ENCODE results near the gene STAT6.

Gene STAT6

DNA sequence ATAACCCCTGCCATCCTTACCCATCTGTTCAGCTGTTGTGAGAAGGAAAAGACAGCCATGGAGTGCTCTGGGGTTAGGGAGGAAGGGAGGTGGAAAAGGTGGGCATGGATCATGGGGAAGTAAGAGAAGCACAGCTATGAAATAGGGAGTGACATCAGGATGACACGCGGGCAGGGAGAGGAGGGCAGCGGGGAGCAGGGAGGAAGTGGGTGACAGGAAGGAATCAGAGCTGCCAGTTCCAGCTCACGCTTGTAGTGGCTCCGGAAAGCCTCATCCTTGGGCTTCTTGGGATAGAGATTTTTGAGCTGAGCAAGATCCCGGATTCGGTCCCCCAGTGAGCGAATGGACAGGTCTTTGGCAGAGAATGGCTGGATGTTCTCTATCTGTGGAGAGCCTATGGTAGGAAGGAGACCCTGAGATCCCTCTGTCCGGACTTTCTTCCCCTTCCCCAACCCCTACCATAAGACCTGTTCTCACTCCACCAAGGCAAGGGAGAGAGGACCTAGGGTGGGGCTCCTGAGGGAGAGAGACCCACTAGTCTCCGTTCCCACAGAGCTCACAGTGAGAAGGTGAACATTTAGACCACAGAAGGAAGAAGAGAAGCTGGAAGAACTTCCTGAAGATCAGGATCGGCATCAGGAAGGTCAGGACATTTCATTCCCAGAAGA is 12.0 kb downstream of the STAT6 start:
- peak; percentile 67 to 81 (median 79) for DNase-seq

DNA sequence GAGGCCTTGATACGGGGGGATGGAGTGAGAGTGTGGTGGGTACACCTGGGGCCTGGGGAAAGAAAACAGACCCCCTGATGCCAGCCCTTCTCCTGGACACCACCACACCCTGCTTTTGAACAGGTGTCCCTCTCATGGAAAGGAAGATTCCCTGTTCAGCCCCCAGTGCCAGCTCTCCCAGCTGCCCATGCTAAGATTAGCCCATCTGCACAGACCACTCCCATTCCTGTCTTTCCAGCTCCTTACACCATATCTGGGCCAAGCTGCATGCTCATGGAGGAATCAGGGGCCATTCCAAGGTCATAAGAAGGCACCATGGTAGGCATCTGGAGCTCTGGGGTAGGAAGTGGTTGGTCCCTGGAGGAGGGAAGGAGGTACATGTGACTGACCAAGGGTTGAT is 12.6 kb downstream of the STAT6 start:
- no peak for DNase-seq

DNA sequence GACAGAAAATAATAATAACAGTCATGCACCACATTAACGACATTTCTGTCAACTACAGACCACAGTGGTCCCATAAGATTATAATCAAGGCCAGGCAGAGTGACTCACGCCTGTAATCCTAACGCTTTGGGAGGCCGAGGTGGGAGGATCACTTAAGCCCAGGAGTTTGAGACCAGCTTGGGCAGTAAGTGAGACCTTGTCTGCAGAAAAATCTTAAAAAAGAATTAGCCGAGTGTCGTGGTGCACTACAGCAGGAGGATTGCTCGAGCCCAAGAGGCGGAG is 13.7 kb downstream of the STAT6 start:
- DNase-seq: no peak

DNA sequence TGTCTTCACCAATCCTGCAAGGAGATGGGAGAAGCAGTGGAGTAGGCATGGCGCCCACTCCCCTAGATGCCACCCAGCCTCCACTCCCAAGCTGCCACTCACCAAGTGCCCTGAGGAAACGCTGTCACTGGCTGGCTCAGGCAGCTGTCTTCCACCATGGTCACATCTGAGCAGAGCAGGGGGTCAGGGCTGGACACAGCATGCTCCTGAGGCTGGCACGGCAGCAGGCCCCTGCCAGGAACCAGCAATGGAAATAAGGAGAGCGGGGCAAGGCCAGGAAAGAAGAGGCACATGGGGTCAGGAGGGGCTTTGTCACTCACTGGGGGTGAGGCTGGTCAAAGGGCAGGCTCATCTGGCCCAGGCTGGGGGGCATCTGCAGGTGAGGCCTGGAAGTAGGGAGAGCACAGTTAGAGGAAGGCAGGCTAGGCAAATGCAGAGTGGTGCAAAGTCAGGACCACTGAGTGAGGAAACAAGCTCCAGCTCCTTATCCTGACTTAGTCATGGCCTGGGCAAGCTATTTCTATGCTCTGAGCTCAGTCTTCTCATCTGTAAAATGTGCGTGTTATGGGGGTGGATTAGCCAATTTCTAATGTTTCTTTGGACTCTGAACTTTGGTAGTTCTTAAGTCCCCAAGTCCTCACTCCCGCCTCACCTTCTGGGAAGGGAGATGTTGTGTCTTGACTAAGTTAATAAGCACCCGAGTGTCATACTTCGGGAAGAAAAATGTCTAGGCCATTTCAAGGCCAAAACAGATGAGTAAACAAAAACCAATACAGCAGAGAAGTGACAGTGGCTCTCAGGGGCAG is 14.2 kb downstream of the STAT6 start:
- DNase-seq: no peak

- DNase-seq: peak in 1 of 3 donors; percentile 36
Observed at GRCh38 chr12:57096099-57096572, 15.0 kb downstream of the STAT6 start.

DNA sequence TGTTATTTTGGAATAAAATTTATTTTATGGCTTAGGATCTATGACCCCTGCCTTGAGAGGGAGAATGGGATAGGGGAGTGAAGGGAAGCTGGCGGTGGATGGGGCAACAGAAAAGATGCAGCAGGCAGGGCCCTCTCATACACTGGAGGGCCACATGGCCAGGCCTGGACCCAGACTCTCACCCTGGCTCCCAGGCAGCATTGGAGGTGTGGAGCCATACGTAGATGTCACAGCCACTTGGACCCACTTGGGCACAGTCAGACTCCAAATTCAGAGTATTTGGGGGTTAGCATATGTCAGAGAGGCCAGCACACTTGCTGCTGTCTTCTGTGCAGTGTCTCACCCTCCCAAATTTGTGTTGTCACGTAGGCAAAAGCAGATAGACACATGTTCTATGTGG is 15.7 kb downstream of the STAT6 start:
- DNase-seq: no peak

GRCh38 chr12:57094208-57095160 is 16.7 kb downstream of the STAT6 start:
- DNase-seq: no peak

- DNase-seq: peak; percentile 84 to 94 (median 91)
Observed at GRCh38 chr12:57093415-57094207, 17.6 kb downstream of the STAT6 start.

GRCh38 chr12:57092876-57093414 is 18.2 kb downstream of the STAT6 start:
- DNase-seq: no peak

GRCh38 chr12:57092529-57092862 is 18.7 kb downstream of the STAT6 start:
- no peak for DNase-seq

DNA sequence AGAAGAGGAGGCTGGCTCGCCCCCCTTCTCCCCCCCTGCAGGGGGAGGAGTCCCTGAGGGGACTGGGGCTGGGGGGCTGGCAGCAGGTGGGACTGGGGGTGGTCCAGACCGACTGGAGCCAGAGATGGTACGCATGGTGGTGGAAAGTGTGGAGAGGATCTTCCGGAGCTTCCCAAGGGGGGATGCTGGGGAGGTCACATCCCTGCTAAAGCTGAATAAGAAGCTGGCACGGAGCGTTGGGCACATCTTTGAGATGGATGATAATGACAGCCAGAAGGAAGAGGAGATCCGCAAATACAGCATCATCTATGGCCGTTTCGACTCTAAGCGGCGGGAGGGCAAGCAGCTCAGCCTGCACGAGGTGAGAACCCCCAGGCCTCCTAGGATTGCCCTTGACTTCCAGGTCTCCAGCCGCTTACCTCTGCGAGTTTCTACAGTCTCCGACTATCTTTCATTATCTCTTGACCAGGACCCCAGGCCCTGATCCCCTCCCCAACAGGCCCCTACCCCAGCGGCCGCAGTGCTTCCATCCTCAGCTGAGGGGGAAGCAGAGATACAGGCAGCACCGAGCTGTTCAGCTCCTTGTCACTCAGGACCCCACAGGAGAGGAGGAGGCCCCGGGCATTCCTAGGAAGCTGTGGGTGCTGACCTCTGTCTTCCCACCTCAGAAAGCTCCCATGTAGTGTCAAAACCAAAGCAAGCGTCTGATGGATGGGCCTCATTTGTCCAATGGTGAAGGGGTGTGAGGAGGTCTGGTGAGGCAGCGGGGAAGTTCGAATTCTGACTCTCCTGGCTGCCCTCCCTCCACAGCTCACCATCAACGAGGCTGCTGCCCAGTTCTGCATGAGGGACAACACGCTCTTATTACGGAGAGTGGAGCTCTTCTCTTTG is 19.3 kb downstream of the STAT6 start:
- no peak for DNase-seq

DNA sequence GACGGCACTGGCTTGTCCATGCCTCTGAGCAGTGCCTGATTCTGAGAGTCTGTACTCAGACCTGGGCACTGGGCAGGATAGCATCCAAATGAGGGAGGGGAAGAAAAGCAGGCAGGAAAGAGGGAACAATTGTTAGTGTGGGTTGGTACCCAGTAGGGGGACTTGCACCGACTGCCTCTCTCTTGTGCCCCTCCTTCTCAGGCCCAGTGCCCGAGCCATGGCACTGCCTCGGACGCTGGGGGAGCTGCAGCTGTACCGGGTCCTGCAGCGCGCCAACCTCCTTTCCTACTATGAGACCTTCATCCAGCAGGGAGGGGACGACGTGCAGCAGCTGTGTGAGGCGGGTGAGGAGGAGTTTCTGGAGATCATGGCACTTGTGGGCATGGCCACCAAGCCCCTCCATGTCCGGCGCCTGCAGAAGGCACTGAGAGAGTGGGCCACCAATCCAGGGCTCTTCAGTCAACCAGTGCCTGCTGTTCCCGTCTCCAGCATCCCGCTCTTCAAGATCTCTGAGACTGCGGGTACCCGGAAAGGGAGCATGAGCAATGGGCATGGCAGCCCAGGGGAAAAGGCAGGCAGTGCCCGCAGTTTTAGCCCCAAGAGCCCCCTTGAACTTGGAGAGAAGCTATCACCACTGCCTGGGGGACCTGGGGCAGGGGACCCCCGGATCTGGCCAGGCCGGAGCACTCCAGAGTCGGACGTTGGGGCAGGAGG is 20.1 kb downstream of the STAT6 start:
- DNase-seq: no peak

- DNase-seq: no peak
Observed at GRCh38 chr12:57090490-57090889, 20.7 kb downstream of the STAT6 start.

DNA sequence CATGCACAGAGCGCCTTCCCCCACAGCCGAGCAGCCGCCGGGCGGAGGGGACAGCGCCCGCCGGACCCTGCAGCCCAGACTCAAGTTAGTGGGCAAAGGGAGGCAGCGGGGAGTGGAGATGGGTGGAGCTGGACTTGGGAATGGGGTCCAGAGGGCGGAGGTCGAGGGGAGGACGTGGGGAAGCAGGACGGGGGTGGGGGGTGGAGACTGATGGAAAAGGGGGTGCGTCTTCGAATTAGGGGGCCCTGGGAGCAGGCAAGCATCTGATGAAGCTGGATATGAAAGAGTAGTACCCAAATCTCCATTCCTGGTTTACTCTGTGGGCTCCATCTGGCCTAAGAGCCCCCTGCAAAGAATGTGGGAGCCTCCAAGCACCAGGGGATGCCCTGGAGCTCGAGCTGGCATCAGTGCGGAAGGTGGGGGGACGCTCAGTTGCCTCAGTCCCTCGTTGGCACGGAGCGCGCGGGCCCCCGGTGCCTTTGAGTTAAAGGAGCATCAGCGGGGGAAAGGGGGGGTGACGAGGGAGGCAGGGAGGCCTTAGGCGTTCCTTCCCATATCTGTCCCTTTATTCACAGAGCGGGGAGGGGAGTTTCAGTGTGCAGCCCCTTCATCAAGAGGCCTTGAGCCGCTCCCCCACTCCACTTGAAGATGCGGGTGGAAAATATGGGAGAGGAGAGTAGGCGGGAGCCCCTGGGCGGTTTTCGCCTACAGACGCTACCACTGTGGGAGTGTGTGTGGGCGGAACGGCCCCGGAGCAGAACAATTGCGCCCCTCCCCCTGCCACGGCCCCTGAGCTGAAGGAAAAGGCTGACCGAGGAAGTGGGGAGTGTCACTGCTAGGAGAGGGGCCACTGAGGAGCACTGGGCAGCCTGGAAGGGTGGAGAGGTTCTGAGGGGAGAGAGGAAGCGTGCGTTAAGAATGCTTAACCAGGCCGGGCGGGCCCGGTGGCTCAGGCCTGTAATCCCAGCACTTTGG is 21.6 kb downstream of the STAT6 start:
- DNase-seq: peak; percentile 54 to 72 (median 59)

DNA sequence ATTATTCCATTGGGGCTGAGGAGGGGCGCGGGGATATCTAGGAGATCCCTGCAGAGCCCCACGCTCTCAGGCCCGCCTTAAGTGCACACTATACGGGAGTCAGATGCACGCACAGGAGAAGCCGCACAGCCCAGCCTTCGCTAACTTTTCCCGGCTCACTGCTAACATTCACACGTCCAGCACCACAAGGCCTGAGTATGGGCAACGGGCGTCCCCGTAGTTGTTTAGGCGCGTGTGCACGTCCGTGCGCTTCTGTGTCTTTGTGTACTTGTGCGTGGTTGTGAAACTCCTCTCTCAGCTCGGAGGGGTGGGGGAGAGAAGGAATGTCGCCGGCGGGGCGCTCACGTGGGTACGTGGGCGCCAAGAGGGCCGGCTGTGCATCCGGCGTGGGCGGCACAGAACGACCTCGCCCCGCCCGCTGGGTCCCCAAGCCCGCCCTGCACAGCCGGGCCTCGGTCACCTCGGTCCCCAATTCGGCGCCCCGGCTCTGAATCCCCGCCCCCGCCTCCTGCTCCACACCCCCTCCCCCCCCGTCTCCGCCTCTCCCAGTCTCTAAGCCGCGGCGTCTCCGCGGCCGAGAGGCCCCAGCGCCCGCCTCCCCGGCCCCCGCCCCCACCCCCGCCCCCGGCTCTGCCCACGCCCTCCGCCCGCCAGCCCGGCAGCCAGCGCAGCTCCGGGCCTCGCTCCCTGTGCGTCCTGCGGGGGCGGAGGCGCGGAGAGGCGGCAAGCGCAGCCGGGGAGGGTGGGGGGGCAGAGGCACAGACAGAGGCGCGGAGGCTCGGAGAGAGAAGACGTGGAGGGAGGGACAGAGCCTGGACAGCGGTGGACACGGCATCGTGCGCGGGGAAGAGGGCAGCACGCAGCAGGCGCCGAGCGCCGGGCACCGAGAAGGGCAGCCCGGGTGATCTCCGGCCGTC is 22.6 kb downstream of the STAT6 start, which contains the start of gene NAB2:
NAB2 (plus strand) TSS at position 761 of the 917 bp plus-strand sequence. CDS start 158 bp downstream, outside the sequence.
- peak; percentile 96 to 98 (median 98) for DNase-seq

DNA sequence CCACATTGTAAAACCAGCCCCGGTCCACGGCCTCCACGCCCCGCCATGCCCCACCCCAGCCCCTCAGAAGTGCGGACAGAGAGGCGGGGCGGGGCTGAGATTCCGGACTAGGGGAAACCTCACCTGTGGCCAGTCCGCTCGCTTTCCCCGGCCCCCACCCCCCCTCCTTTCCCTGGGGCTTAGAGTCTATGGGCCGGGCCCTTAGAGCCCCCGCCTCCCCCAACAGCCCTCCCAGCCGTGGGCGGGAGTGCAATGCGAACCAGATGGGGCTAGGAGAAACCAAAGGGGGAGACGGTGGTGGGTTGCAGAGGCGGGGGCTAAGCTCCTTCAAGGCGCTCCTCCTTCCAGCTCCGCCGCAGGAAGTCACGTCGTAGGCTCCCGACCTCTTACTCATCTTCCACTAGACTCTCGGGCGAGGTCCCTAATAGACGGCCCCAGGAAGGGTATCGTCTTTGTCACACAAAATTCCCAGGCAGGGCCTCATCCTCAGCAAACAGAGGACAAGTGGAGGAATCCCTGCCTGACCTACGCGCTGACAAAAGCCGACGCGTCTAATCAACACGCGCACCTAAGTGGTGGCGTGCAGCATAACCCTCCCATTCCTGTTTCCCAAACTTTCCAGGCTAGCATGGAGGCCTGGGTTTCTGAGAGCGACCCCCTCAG is 23.3 kb downstream of the STAT6 start:
- DNase-seq: peak; percentile 94 to 97 (median 95)

DNA sequence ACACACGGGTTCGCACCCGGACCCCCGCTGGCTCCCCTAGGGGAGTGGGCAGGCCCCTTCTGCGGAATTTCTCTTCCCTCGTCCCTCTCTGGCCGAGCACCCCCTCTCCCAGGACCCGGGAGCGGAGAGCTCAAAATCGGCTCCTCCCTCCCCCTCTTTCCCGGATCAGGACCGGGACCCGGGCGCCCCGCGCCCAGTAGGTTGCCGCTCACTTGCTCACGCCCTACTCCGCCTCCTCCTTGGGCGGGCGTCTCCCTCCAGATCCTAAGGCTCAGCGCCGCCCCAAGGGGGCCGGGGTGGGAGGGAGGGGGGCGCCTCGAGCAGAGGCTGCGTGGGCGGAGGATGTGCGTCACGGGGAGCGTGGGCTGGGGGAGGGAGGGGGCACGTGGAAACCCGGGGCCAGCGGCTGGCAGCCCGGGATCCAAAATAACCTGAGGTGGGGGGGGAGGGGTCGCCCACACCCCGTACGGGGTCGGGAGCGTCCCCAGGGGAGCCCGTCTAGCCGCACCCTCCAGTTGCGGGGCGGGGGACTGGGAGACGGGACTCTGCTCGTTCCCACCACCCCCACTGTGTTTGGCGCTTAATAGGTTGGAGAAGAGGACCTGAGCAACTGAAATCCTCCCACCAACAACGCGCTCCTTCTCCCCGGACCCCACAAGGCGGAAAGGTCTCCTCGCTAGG is 24.0 kb downstream of the STAT6 start:
- DNase-seq: peak; percentile 94 to 99 (median 98)

All from suppressor macrophage treated with lipopolysaccharide for 1 hour (primary cell).